SK-N-SH treated with all-trans-retinoic acid at 6 μM for 48 hours (cell line): ENCODE measurements around the gene ASB4.

ENCODE experiments used
- ATAC-seq: fragments of 200-7000 bp; cut with Tn5 transposase; 3 replicates; pipeline ENCODE4 v1.9.1; 2020; ENCODE audit warnings: mild to moderate bottlenecking, moderate library complexity
- ARNTL ChIP-seq: fragments of 450-650 bp; formaldehyde crosslinking; IDR thresholded peaks from 2 replicates; pipeline ENCODE4 v1.5.0; 2020; ENCODE audit warnings: low read depth, mild to moderate bottlenecking, moderate library complexity, borderline replicate concordance
- BACH2 ChIP-seq: fragments of 250-450 bp; sonication (Bioruptor Pico); IDR thresholded peaks from 2 replicates; pipeline ENCODE4 v1.9.0; 2021; ENCODE audit warnings: mild to moderate bottlenecking, borderline replicate concordance
- CSDC2 ChIP-seq: fragments of 250-450 bp; sonication (Bioruptor Pico); IDR thresholded peaks from 2 replicates; pipeline ENCODE4 v1.5.0; 2020; ENCODE audit warnings: mild to moderate bottlenecking, moderate library complexity
- ESRRG ChIP-seq: fragments of 250-450 bp; sonication (Bioruptor Pico); IDR thresholded peaks from 2 replicates; pipeline ENCODE4 v1.6.1; 2021; ENCODE audit warnings: mild to moderate bottlenecking
- GLIS3 ChIP-seq: fragments of 250-450 bp; sonication (Bioruptor Pico); IDR thresholded peaks from 2 replicates; pipeline ENCODE4 v1.5.0; 2020; ENCODE audit warnings: mild to moderate bottlenecking, moderate library complexity
- ISL1 ChIP-seq: fragments of 250-450 bp; sonication (Bioruptor Pico); IDR thresholded peaks from 2 replicates; pipeline ENCODE4 v2.1.2; 2022; ENCODE audit warnings: mild to moderate bottlenecking, moderate library complexity
- OSR1 ChIP-seq: fragments of 250-450 bp; sonication (Bioruptor Pico); IDR thresholded peaks from 2 replicates; pipeline ENCODE4 v1.8.0; 2022; ENCODE audit warnings: moderate library complexity, mild to moderate bottlenecking, inconsistent platforms
- PPARA ChIP-seq: fragments of 250-450 bp; sonication (Bioruptor Pico); IDR thresholded peaks from 2 replicates; pipeline ENCODE4 v1.5.0; 2020; ENCODE audit warnings: mild to moderate bottlenecking, borderline replicate concordance
- RARB ChIP-seq: fragments of 250-450 bp; sonication (Bioruptor Pico); IDR thresholded peaks from 2 replicates; pipeline ENCODE4 v1.8.0; 2021; ENCODE audit warnings: mild to moderate bottlenecking, moderate library complexity
- SNAI2 ChIP-seq: fragments of 250-450 bp; sonication (Bioruptor Pico); IDR thresholded peaks from 2 replicates; pipeline ENCODE4 v1.5.0; 2020; ENCODE audit warnings: mild to moderate bottlenecking, moderate library complexity
- TCF4 ChIP-seq: fragments of 250-450 bp; sonication (Bioruptor Pico); IDR thresholded peaks from 2 replicates; pipeline ENCODE4 v1.8.0; 2021; ENCODE audit warnings: mild to moderate bottlenecking, moderate library complexity, borderline replicate concordance
- TOX ChIP-seq: fragments of 250-450 bp; sonication (Bioruptor Pico); IDR thresholded peaks from 2 replicates; pipeline ENCODE4 v1.8.0; 2021; ENCODE audit warnings: mild to moderate bottlenecking, moderate library complexity, borderline replicate concordance
- ZC3H10 ChIP-seq: fragments of 250-450 bp; sonication (Bioruptor Pico); IDR thresholded peaks from 2 replicates; pipeline ENCODE4 v1.5.1; 2021; ENCODE audit warnings: mild to moderate bottlenecking, moderate library complexity
- ZFP3 ChIP-seq: fragments of 250-450 bp; sonication (Bioruptor Pico); IDR thresholded peaks from 2 replicates; pipeline ENCODE4 v1.5.0; 2020; ENCODE audit warnings: mild to moderate bottlenecking, moderate library complexity
- ZFP30 ChIP-seq: fragments of 450-650 bp; formaldehyde crosslinking; IDR thresholded peaks from 2 replicates; pipeline ENCODE4 v1.5.0; 2022; ENCODE audit warnings: mild to moderate bottlenecking, moderate library complexity
- ZNF565 ChIP-seq: fragments of 450-650 bp; formaldehyde crosslinking; conservative IDR thresholded peaks from 2 replicates; pipeline ENCODE4 v1.5.0; 2020; ENCODE audit warnings: low read depth, mild to moderate bottlenecking, moderate library complexity
- ZNF70 ChIP-seq: fragments of 450-650 bp; formaldehyde crosslinking; IDR thresholded peaks from 2 replicates; pipeline ENCODE4 v1.5.0; 2020; ENCODE audit warnings: mild to moderate bottlenecking, moderate library complexity
- ZNF8 ChIP-seq: fragments of 450-650 bp; formaldehyde crosslinking; IDR thresholded peaks from 2 replicates; pipeline ENCODE4 v1.5.0; 2020; ENCODE audit warnings: mild to moderate bottlenecking, moderate library complexity
- TF ChIP-seq, protein P1 (sequence below): fragments of 250-450 bp; sonication (Bioruptor Pico); IDR thresholded peaks from 2 replicates; pipeline ENCODE4 v1.5.0; 2020; ENCODE audit warnings: mild to moderate bottlenecking, moderate library complexity
- TF ChIP-seq, protein P2 (sequence below): fragments of 250-450 bp; sonication (Bioruptor Pico); IDR thresholded peaks from 2 replicates; pipeline ENCODE4 v1.8.0; 2021; ENCODE audit warnings: low read depth, mild to moderate bottlenecking, moderate library complexity, borderline replicate concordance
- TF ChIP-seq, protein P3 (sequence below): fragments of 250-450 bp; sonication (Bioruptor Pico); IDR thresholded peaks from 2 replicates; pipeline ENCODE4 v1.8.0; 2020; ENCODE audit warnings: mild to moderate bottlenecking, moderate library complexity, borderline replicate concordance
- TF ChIP-seq, protein P4 (sequence below): fragments of 250-450 bp; sonication (Bioruptor Pico); IDR thresholded peaks from 2 replicates; pipeline ENCODE4 v1.5.1; 2020; ENCODE audit warnings: low read depth, mild to moderate bottlenecking, moderate library complexity

The ASB4 gene

DNA sequence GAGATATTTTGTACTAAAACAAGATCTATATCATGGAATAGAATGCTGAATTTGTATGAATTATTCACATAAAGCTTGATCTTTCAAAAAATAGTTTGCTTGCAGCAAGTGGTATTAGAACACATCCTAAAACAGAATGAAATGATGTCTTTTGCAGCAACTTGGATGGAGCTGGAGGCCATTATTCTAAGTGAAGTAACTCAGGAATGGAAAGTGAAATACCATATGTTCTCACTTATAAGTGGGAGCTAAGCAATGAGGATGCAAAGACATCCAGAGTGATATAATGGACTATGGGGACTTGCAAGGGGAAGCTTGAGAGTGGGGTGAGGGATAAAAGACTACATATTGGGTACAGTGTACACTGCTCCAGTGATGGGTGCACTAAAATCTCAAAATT is 53.7 kb downstream of the ASB4 start (continued):
- TF ChIP-seq, protein P1, sequence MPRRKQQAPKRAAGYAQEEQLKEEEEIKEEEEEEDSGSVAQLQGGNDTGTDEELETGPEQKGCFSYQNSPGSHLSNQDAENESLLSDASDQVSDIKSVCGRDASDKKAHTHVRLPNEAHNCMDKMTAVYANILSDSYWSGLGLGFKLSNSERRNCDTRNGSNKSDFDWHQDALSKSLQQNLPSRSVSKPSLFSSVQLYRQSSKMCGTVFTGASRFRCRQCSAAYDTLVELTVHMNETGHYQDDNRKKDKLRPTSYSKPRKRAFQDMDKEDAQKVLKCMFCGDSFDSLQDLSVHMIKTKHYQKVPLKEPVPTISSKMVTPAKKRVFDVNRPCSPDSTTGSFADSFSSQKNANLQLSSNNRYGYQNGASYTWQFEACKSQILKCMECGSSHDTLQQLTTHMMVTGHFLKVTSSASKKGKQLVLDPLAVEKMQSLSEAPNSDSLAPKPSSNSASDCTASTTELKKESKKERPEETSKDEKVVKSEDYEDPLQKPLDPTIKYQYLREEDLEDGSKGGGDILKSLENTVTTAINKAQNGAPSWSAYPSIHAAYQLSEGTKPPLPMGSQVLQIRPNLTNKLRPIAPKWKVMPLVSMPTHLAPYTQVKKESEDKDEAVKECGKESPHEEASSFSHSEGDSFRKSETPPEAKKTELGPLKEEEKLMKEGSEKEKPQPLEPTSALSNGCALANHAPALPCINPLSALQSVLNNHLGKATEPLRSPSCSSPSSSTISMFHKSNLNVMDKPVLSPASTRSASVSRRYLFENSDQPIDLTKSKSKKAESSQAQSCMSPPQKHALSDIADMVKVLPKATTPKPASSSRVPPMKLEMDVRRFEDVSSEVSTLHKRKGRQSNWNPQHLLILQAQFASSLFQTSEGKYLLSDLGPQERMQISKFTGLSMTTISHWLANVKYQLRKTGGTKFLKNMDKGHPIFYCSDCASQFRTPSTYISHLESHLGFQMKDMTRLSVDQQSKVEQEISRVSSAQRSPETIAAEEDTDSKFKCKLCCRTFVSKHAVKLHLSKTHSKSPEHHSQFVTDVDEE = no peak
- TF ChIP-seq TCF4 (CRISPR knock-in tag) = no peak

DNA sequence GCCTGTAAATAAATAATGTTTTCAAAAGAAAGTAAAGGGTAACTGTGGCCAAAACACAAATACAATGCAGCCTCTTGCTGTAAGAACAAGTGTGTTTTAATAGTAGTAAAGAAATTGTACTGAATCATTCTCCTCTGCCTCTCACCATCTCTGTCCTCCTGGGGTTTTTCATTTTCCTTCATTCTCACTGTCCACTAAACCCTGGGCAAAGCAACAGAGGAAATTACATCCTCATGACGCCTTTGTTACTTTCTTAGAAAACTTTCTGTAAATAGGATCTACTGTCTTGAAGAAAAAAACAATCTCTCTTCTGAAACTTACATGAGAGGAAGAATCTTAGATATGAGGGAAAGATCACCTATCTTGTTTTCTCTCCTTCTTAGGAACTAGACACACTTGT is 54.6 kb downstream of the ASB4 start:
- TF ChIP-seq ZNF8 (CRISPR knock-in tag) (no peak), ZFP3 (CRISPR knock-in tag) (no peak), GLIS3 (CRISPR knock-in tag) (no peak), ZNF565 (CRISPR knock-in tag) (no peak), CSDC2 (CRISPR knock-in tag) (no peak), TCF4 (CRISPR knock-in tag) (no peak), ARNTL (CRISPR knock-in tag) (no peak), ISL1 (CRISPR knock-in tag) (no peak), PPARA (CRISPR knock-in tag) (no peak), BACH2 (no peak), ESRRG (CRISPR knock-in tag) (no peak)
- TF ChIP-seq, all 23 proteins: peak for 0
- no peak for ATAC-seq

DNA sequence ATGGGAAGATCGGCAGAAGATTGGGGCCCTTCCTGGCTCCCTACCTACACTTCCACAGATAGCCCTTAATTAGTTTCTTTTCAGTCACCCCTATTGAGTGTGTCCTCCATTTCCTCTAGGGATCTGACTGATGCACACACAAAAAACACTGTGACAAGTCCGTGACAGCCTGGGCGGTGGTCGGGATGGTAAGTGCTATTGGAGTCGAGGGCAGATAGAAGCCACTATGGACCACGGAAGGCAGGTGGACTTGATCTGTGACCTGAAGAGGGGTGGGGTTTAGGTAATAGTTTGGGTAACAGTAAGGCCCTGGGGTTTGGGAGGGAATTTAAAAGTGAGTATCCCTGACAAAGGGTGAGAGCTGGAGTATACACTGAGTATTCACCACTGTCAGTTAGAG is 57.6 kb downstream of the ASB4 start:
- ATAC-seq = no peak
- no peak for TF ChIP-seq RARB (CRISPR knock-in tag)
- TF ChIP-seq GLIS3 (CRISPR knock-in tag) = no peak
- TF ChIP-seq SNAI2 (CRISPR knock-in tag) = no peak
- TF ChIP-seq ZNF70 (CRISPR knock-in tag) = no peak
- TF ChIP-seq, protein P1 = no peak
- TF ChIP-seq, protein P2, sequence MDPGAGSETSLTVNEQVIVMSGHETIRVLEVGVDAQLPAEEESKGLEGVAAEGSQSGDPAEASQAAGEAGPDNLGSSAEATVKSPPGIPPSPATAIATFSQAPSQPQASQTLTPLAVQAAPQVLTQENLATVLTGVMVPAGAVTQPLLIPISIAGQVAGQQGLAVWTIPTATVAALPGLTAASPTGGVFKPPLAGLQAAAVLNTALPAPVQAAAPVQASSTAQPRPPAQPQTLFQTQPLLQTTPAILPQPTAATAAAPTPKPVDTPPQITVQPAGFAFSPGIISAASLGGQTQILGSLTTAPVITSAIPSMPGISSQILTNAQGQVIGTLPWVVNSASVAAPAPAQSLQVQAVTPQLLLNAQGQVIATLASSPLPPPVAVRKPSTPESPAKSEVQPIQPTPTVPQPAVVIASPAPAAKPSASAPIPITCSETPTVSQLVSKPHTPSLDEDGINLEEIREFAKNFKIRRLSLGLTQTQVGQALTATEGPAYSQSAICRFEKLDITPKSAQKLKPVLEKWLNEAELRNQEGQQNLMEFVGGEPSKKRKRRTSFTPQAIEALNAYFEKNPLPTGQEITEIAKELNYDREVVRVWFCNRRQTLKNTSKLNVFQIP = no peak
- no peak for TF ChIP-seq PPARA (CRISPR knock-in tag)
- TF ChIP-seq, protein P3, sequence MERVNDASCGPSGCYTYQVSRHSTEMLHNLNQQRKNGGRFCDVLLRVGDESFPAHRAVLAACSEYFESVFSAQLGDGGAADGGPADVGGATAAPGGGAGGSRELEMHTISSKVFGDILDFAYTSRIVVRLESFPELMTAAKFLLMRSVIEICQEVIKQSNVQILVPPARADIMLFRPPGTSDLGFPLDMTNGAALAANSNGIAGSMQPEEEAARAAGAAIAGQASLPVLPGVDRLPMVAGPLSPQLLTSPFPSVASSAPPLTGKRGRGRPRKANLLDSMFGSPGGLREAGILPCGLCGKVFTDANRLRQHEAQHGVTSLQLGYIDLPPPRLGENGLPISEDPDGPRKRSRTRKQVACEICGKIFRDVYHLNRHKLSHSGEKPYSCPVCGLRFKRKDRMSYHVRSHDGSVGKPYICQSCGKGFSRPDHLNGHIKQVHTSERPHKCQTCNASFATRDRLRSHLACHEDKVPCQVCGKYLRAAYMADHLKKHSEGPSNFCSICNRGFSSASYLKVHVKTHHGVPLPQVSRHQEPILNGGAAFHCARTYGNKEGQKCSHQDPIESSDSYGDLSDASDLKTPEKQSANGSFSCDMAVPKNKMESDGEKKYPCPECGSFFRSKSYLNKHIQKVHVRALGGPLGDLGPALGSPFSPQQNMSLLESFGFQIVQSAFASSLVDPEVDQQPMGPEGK (CRISPR knock-in tag) = no peak
- no peak for TF ChIP-seq ZNF8 (CRISPR knock-in tag)
- no peak for TF ChIP-seq TCF4 (CRISPR knock-in tag)
- TF ChIP-seq ZFP3 (CRISPR knock-in tag) = no peak
- TF ChIP-seq ZC3H10 = no peak
- no peak for TF ChIP-seq ZFP30 (CRISPR knock-in tag)
- no peak for TF ChIP-seq ARNTL (CRISPR knock-in tag)
- TF ChIP-seq TOX (CRISPR knock-in tag) = no peak
- no peak for TF ChIP-seq OSR1 (CRISPR knock-in tag)

DNA sequence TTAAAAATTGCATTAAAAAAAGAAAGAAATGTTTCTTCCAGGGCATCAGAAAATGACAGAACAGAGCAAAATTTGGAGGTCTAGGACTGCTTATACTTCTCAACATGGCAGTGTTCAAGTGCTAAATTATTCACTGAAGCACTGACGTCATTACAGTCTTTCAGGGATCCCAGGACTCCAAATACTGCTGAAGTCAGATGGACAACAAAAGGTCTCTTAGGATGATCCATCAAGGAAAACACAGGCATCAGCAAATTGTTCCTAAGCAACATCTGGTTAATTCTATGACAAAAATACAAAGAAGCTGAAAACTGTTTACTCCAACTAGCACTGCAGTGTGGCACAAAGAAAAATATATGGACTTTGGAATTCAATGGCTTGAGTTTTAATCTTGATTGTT is 58.4 kb downstream of the ASB4 start:
- no peak for ATAC-seq
- TF ChIP-seq TCF4 (CRISPR knock-in tag) (no peak), ZNF8 (CRISPR knock-in tag) (no peak), ZFP3 (CRISPR knock-in tag) (no peak), GLIS3 (CRISPR knock-in tag) (no peak), ZNF565 (CRISPR knock-in tag) (no peak), ARNTL (CRISPR knock-in tag) (no peak), CSDC2 (CRISPR knock-in tag) (no peak), ZNF70 (CRISPR knock-in tag) (no peak), ZFP30 (CRISPR knock-in tag) (no peak), PPARA (CRISPR knock-in tag) (no peak), BACH2 (no peak), RARB (CRISPR knock-in tag) (no peak), SNAI2 (CRISPR knock-in tag) (no peak)
- TF ChIP-seq, protein P1 = no peak
- TF ChIP-seq, protein P4, sequence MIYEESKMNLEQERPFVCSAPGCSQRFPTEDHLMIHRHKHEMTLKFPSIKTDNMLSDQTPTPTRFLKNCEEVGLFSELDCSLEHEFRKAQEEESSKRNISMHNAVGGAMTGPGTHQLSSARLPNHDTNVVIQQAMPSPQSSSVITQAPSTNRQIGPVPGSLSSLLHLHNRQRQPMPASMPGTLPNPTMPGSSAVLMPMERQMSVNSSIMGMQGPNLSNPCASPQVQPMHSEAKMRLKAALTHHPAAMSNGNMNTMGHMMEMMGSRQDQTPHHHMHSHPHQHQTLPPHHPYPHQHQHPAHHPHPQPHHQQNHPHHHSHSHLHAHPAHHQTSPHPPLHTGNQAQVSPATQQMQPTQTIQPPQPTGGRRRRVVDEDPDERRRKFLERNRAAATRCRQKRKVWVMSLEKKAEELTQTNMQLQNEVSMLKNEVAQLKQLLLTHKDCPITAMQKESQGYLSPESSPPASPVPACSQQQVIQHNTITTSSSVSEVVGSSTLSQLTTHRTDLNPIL (CRISPR knock-in tag) = no peak
